CD1c-positive myeloid dendritic cell (primary cell): Measurements from ENCODE around the gene TCF12.

Experiments used
- DNase-seq: peaks from one replicate; pipeline ENCODE4 v3.0.0-alpha.2; 2016; ENCODE audit errors: extremely low spot score

TCF12 gene

DNA sequence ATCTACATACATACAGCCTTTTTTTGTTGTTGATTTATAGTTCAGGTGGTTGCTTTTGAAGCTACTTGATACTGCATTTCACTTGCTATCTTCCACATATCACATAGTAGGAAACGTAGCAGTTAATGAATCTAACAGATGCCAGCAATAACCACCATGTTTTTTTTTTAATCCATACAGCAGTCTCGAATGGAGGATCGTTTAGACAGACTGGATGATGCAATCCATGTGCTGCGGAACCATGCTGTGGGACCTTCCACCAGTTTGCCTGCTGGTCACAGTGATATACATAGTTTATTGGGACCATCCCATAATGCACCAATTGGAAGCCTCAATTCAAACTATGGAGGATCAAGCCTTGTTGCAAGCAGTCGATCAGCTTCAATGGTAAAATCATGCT lies 334.6 kb downstream of the TCF12 start:
- no peak for DNase-seq

DNA sequence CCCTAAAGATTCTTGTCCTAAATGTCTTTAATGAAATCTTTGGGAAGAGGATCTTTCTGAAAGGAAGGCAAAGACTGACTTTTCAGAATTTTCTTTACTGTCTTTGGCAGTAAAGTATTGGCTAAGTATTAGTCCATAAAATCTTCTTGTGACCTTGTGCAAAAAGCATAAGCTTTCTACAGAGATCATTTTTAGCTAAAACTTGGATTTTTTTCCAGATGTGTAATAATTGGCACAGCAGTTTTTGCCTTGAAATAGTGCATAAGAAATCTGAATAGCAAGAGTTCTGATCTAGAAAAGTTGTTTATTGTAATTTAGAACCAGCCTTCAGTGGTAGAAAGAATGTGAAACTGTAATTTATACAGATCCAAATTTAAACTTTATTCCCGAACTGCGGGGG lies 335.1 kb downstream of the TCF12 start:
- DNase-seq: no peak

DNA sequence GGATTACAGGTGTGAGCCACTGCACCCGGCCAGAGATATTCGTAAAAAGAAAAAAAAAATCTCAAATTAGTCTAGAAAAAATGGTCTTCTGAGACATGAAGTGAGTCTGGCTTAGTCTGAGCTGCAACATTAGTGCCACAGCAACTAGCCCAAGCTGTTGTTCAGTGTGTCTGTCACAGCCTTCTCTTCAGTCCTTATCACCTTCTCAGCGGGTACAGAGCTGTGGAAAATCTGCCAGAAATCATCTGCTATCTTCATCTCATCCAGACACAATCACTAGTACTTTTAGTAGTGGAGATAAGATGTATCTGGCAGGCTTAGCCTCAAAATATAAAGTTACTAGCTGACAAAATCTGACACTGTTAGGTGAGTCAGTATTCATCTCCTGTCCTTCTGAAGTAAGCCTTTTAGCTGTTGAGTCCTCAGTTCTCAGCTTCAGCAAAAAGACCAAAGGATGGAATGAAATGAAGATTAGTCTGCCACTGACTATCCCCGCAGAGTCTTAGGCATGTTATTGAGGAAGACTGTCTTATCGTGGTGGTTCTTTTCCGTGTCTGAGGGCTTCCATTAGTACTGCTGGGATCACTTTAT lies 337.4 kb downstream of the TCF12 start:
- no peak for DNase-seq

DNA sequence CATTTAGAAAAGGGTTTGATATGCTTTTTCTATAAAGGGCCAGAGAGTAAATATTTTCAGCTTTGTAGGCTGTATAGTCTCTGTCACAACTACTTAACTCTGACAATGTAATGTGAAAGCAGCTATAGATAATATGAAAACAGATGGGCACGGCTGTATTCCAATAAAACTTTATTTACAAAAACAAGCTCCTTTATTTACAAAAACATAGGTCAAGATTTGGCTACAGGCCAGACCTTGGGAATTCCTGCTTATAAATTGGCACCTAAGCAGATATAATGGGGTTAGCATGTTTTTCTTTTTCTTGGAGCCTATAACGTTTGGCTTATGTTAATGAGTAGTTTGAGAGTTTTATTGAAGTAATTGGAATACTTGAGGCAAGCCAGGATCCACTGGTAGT lies 338.5 kb downstream of the TCF12 start:
- no peak for DNase-seq

DNA sequence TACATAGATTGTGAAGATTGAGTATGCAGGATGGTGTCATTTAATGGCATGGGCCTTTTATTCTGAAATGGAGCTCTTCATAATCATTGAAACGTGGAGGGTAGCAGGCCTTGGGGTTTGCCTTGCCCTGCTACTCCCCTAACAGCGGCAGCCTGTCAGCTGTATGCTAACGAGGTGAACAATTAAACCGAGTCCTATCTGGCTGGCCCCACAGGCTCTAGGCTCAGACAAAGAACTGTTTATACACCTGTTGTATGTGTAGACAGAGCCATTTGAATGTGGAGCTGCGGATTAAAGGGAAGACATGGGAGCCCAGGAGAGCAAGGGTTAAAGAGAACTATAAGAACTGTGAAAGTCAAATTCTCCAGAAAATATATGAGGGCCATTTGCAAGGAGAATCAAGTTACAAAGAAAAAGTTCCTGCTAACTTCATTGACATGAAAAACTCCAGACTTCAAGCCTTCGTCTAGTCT lies 341.2 kb downstream of the TCF12 start:
- DNase-seq: no peak

DNA sequence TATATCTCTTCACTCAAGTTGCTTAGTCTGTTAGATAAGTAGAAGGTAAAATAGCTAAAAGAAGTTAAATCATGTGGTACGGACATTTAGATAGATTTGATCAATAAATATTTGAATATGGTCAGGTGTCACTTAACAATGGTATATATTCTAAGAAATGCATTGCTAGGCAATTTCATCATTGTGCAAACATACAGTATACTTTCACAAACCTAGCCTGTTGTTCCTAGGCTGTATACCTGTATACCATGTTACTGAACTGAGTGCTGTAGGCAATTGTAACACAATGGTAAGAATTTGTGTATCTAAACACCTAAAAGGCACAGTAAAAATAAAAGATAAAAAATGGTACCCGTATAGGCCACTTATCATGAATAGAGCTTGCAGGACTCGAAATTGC lies 345.1 kb downstream of the TCF12 start:
- DNase-seq: no peak

DNA sequence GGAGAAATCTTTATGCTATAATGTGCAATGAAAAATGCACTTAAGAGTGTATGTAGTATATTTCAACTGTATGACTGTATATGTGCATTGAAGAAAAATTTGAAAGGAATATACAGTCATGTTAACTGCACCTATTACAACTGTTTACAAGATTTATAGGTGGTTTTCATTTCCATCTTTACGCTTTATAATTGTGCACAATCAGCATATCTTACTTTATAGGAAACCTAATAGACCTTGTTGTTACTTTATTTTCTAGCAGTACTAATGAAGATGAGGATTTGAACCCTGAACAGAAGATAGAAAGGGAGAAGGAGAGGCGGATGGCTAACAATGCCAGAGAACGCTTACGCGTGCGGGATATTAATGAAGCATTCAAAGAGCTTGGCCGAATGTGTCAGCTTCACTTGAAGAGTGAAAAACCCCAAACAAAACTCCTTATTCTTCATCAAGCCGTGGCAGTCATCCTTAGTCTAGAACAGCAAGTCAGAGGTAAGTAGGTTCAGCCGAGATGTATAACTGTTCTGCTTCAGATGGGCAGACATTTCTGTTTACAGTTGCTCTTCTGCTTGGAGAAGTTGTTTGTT lies 354.4 kb downstream of the TCF12 start:
- no peak for DNase-seq

DNA sequence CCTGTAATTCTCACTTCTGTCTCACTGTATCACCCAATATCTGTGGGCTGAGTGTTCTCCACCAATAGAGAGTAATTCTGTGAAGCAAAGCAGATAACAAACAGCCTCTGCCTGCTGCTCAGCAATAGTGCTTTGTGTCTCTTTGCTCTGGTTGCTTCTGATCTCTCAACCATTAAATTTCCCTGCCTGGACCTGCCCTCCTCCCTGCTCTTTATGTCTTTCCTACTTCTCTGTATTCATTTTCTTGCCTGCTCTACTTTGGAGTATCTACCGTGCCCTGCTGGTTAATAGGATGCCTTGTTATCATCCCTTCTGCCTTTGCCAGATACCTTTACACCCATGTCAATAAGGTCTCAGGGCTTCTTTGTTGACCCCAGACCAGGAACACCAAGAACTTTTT lies 355.0 kb downstream of the TCF12 start:
- no peak for DNase-seq

DNA sequence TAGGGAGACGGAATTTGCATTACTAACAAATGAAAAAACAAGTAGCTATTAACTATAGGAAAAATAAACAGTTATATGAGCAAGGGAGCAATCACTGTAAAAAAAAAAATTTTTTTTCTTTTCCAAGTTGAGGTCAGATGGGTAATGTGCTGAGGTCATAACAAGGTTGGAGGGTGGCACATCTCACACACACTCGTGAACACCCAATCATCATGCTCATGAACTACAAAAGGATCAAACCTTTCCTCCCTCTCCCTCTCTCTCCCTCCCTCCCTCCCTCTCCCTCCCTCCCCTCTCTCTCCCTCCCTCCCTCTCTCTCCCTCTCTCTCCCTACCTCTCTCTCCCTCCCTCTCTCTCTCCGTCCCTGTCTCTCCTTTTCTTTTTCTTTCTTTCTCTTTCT lies 360.0 kb downstream of the TCF12 start:
- DNase-seq: no peak

DNA sequence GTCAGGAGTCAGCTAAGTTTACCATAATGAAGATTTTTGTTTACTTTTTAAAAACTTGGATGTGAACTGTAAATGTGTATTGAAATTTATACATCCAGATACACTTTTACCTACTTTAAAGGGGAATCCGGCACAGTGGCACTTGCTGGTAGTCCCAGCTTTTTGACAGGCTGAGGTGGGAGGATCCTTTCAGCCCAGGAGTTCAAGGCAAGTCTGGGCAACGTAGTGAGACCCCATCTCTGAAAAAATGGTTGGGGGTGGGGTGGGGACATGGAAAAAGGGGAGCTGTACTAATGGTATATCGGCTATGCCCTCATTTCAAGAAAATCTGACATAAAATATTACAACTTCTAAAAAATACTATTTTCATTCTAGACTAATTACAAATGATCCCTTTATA lies 362.0 kb downstream of the TCF12 start:
- DNase-seq: no peak

DNA sequence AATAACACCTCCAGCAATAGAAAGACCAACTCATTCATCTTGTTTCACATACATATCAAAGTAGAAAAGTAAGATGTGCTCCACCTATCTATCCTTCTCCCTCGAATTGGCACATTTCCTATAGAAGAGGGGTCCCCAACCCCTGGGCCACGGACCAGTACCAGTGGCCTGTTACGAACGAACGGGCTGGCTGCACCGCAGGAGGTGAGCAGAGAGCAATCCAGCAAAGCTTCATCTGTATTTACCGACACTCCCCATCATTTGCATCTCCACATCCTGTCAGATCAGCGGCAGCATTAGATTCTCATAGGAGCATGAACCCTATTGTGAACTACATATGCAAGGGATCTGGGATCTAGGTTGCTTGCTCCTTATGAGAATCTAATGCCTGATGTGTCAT lies 362.9 kb downstream of the TCF12 start:
- no peak for DNase-seq

DNA sequence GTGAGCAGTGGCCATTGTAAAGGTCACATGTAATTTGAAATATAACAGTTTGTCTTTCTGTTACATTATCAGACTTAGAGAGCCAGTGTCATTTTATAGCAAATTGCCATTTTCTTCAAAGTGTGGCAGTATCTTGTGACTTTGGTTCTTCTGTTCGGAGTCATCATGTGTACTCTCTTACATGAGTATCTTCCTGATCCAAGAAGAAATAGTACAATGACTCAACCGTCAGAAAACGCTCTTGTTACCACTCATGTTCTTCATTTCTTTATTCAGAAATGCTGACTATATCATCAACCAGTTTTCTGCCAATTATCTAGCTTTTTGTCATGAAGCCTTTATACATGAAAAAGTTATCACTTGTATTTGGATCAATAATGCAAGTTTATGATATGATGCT lies 364.2 kb downstream of the TCF12 start:
- DNase-seq: peak; percentile 49

DNA sequence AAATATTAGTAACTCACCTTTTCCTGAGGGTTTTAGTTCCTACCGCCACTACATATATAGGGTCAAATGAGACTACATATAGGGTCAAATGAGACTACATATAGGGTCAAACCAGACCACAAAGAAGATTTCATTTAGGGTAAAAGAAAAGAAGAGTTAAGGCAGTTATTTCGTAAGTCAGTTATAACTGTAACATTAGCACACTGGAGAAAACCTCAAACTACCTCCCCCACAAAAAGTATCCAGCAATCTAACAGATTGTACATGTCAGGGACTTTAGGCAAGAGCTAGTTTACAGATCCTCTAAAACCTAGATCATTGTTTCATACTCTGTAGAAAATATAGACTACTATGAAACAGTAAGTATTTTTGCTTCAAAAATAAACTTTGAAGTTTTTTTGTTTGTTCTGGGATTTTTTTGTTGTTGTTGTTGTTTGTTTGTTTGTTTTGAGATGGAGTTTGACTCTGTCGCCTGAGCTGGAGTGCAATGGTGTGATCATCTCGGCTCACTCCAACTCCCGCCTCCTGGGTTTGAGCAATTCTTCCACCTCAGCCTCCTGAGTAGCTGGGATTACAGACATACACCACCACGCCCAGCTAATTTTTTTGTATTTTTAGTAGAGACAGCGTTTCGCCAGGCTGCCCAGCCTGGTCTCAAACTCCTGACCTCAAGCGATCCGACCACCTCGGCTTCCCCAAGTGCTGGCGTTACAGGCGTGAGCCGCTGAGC lies 365.5 kb downstream of the TCF12 start:
- peak; percentile 49 for DNase-seq

DNA sequence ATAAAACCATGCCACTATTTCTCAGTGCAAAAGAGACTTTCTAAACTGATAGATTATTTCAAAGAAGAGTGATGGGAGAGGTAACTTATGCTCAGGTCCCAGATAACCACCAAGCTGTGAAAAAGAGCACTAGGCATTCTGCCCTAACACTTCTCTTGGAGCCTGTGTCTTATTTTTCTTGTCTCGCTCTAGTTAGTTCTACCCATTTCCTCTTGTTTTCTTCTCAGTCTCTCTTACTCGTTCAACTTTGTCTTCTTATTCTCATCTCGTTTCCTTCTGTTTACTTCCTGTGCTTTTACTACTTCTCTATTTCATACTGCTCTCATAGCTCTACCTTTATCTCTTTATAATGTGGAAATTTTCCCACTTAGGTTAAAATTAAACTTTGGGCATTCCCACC lies 366.1 kb downstream of the TCF12 start:
- no peak for DNase-seq

DNA sequence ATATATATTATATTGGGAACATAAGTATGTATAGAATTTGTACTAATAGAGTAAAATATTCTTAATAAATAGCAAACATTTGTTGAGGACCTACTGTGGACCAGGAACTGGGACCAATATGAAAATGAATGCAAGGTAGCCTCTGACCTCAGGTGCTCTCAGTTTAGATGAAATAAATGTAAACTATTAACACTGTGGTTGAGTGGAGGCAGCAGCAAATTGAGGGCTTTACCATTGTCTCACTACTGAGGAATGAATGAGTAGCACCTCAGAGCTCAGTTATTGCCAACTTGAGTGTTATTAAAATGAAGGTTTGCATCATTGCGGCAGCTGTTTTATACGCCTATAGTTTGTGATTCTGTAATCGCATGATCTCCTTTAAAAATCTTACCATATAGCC lies 366.9 kb downstream of the TCF12 start:
- DNase-seq: no peak

DNA sequence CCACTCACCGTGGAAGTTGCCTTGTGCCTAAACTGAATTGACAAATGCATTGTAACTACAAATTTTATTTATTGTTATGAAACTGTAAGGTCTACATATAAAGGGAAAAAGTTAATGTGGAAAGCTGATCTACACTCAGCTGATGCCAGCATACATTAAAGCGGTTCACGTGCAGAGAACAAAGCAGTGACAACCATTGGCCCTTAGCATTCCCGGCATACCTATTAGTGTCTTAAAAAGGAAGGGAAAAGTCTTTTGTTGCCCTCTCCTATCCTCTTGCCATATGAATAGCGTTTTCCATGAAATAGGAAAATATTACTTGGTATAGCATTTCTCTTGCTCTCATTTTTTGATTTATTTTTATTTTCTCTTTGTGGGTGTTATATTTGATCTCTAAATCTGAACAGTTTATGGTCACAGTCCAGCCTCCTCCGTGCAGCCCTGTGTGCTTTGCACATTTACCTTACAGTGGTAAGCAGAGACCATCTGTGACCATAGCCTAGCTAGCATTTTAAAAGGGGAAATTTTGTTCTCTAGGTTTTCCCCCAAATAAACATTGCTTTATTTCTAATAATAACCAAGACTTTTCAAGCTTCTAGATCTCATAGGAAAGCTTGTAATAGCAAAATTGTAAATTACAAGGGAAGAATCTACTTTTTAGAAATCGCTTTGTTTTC lies 368.1 kb downstream of the TCF12 start:
- no peak for DNase-seq

DNA sequence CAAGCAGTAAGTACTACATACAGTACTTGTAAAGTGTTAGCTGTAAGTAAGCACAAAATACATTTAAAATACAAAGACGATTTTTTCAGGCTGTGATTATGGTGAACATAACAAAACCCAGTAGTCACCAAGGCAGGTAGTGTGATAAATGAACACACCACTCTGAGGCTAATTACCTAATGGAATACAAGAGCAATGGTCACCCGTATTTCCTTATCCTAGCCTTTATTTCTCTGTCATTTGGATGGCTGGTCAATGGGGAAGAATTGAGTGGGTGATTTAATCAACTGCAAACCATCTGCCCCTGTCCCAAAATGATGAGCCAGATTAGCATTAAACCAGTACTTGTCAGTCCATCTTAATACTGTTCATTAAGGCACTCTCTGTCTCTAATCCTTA lies 368.7 kb downstream of the TCF12 start:
- no peak for DNase-seq

DNA sequence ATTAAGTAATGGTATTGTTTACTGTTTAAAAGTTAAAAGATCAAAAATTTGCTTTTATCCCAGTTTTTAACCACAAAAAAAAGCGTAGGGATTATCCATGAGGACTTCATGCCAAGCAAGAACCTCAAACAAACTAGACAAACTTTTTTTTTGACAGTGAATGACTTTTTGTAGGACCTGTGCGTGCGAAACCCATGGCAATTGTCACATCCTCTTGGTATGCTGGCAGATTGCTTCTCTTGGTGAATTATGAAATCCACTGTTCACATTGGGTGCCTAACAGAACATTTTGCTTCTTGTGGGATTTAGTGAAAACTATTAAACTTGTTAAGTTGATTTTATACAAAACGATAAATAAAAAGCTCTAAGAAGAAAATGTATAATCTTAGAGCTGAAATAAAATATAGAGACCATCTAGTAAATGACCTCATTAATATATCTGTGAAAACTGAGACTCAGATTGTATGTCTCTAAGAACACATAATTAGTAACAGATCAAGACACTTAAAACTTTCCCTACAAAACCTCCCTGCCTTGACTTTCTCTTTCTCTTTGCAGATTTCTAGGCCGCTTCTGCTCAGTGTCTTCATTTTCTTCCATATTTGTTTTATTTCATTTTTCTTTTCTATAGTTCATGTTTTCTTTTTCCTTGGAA lies 370.6 kb downstream of the TCF12 start:
- peak; percentile 55 for DNase-seq

DNA sequence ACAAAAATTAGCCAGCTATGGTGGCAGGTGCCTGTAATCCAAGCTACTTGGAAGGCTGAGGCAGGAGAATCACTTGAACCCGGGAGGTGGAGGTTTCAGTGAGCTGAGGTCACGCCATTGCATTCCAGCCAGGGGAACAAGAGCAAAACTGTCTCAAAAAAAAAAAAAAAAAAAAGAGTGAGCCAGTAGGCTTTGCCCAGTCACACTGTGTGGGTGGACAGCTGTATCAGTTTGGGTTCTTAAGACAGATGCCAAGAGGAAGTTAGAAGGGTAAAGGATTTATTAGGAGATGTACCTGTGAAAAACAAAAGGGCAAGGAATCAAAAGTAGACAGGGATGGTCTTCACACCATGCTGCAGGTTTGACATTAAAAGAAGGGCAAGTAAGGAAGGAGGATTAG lies 371.7 kb downstream of the TCF12 start:
- peak; percentile 57 for DNase-seq

DNA sequence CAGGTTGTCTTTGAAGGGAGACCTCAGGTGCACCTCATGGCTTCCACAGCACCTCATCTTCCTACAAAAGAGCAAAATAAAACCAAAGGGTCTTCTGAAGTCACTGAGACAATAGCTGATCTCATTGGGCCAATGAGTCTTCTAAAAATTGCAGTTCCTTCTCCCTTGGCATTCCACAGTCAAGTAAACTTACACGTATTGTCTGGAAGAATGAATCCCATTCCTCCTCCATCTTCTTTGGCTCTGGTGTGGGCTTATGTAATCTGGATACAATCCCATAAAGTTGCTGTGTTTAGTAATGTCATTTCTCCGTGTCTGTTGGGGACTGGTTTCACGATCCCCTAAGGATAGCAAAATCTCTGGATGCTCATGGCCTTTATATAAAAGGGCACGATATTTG lies 372.4 kb downstream of the TCF12 start:
- no peak for DNase-seq

DNA sequence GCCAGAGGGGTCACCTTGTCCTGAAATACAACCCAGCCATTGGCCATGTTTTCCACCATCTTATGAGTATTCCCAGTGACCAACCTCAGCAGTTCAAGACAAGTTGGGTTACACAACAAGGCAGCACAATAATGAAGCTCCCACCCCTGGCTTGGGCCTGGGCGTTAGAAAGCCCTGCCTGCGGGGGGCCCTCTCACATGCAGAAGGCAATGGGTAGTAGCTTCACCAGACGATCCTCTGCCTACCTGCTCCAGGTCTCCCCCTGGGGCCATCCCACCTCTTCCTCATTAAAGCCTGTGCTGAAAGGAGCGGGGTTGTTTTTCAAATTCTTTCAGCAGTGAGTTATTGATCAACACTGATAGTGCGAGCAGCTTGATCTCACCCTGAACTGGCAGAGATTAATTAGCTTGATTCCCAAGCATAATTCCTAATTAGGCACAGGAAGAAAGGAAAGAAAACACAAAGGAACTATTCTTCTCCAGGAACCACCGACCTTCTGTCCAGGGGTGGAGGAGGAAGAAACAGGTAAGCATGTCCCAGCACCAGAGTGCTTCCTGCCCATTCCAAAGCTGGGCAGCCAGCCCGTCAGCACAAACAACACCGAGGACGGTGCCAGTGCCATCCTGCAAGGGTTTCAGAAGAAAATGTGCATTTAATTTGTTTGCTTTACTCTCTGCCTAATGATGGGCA lies 378.2 kb downstream of the TCF12 start:
- no peak for DNase-seq

DNA sequence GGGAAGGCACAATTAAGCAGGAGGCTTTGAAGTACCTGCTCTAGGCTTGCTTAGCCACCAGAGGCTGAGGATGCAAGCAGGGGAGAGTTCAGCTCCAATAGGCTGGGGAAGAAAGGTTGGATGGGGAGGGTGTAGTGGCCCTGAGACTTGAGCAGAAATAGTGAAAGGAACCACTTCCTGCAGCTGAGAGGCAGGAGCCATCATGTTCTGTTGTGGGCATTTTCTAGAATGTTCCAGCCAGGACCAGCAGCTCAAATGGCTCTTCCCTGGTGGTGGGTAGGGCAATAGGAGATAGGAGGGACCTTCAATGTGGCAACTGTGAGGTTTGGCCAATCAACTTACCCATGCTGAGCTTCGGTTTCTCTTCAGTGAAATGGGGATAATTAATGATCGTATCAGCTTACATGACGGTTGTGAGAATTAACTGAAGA lies 378.7 kb downstream of the TCF12 start:
- no peak for DNase-seq
